ENCODE data around the gene ERC2. TPM values are rescaled to one million over a fixed set of nuclear protein-coding genes. Genes with fewer than 3 reads are reported as not detected.
"Not testable (repeated sequence)": the region's sequence is repeated elsewhere in the genome, so short reads cannot be mapped to it uniquely, and the experiment has no call there.

The ERC2 gene
- polyA plus RNA-seq, 3 donors from 2014 or later: not detected

- Mint-ChIP-seq H3K4me1 (no peaks in the 10 kb centered on the region), H3K4me3 (no peak overlapping the region), H3K27me3 (ENCODE audit: low read depth in 3 of 3) (peaks cover 0 to 6% (median 0%) of the 10 kb centered on the region in 3 donors), H3K36me3 (no peaks in the 10 kb centered on the region), H3K27ac (no peak overlapping the region), H3K9me3 (no peaks in the 10 kb centered on the region)
- no peak for DNase-seq
These were observed 419.3 kb downstream of the ERC2 start for GRCh38 chr3:56048946-56049345.

GRCh38 chr3:56048331-56048730 is 419.9 kb downstream of the ERC2 start:
- H3K9me3 Mint-ChIP-seq: no peaks in the 10 kb centered on the region
- peaks cover 0 to 6% (median 0%) of the 10 kb centered on the region in 3 donors for H3K27me3 Mint-ChIP-seq (ENCODE audit: low read depth in 3 of 3)
- H3K4me3 Mint-ChIP-seq: no peak overlapping the region

GRCh38 chr3:56042326-56042951 is 425.8 kb downstream of the ERC2 start:
- Mint-ChIP-seq H3K4me3 (no peak overlapping the region), H3K4me1 (no peaks in the 10 kb centered on the region), H3K9me3 (peaks cover 1 to 29% (median 5%) of the 10 kb centered on the region in 6 donors), H3K27ac (no peak overlapping the region), H3K27me3 (ENCODE audit: low read depth in 3 of 3) (peaks cover 0 to 2% (median 0%) of the 10 kb centered on the region in 3 donors), H3K36me3 (no peaks in the 10 kb centered on the region)
- no peak for DNase-seq

More at GRCh38 chr3:56048331-56048730, 419.9 kb downstream of the ERC2 start:
- no peak for DNase-seq
- Mint-ChIP-seq H3K4me1 (no peaks in the 10 kb centered on the region), H3K36me3 (no peaks in the 10 kb centered on the region), H3K27ac (no peak overlapping the region)

- DNase-seq: no peak
- H3K27me3 Mint-ChIP-seq (ENCODE audit: low read depth in 3 of 3): peaks cover 0 to 2% (median 2%) of the 10 kb centered on the region in 3 donors
- no peaks in the 10 kb centered on the region for H3K4me1 Mint-ChIP-seq
- no peak overlapping the region for H3K4me3 Mint-ChIP-seq
- no peaks in the 10 kb centered on the region for H3K36me3 Mint-ChIP-seq
- no peak overlapping the region for H3K27ac Mint-ChIP-seq
- H3K9me3 Mint-ChIP-seq: peaks cover 0 to 6% (median 3%) of the 10 kb centered on the region in 6 donors
These were observed 442.9 kb downstream of the ERC2 start for GRCh38 chr3:56025326-56025725.

- H3K36me3 Mint-ChIP-seq: no peaks in the 10 kb centered on the region
- no peak overlapping the region for H3K27ac Mint-ChIP-seq
- no peaks in the 10 kb centered on the region for H3K4me1 Mint-ChIP-seq
- H3K9me3 Mint-ChIP-seq: peaks cover 0 to 7% (median 3%) of the 10 kb centered on the region in 6 donors
- H3K4me3 Mint-ChIP-seq: no peak overlapping the region
- peaks cover 2% of the 10 kb centered on the region in 3 donors for H3K27me3 Mint-ChIP-seq (ENCODE audit: low read depth in 3 of 3)
- DNase-seq: no peak
These were observed 444.7 kb downstream of the ERC2 start for GRCh38 chr3:56023546-56023945.

GRCh38 chr3:56022619-56023018 is 445.6 kb downstream of the ERC2 start:
- no peaks in the 10 kb centered on the region for H3K36me3 Mint-ChIP-seq
- H3K4me3 Mint-ChIP-seq: no peak overlapping the region
- H3K9me3 Mint-ChIP-seq: peaks cover 0 to 8% (median 3%) of the 10 kb centered on the region in 6 donors
- no peak overlapping the region for H3K27ac Mint-ChIP-seq
- DNase-seq: no peak
- H3K4me1 Mint-ChIP-seq: no peaks in the 10 kb centered on the region
- peaks cover 2 to 4% (median 2%) of the 10 kb centered on the region in 3 donors for H3K27me3 Mint-ChIP-seq (ENCODE audit: low read depth in 3 of 3)

GRCh38 chr3:56019490-56020146 is 448.6 kb downstream of the ERC2 start:
- no peaks in the 10 kb centered on the region for H3K4me1 Mint-ChIP-seq
- H3K27me3 Mint-ChIP-seq (ENCODE audit: low read depth in 3 of 3): peaks cover 2 to 4% (median 4%) of the 10 kb centered on the region in 3 donors
- DNase-seq: no peak
- no peak overlapping the region for H3K4me3 Mint-ChIP-seq
- no peaks in the 10 kb centered on the region for H3K36me3 Mint-ChIP-seq
- H3K27ac Mint-ChIP-seq: no peak overlapping the region
- peaks cover 3 to 12% (median 9%) of the 10 kb centered on the region in 6 donors for H3K9me3 Mint-ChIP-seq

- not testable (repeated sequence) for H3K36me3 Mint-ChIP-seq; H3K4me1 Mint-ChIP-seq; H3K27me3 Mint-ChIP-seq (ENCODE audit: low read depth in 3 of 3); H3K27ac Mint-ChIP-seq; H3K4me3 Mint-ChIP-seq; DNase-seq
- peaks cover 3 to 12% (median 6%) of the 10 kb centered on the region in 6 donors for H3K9me3 Mint-ChIP-seq
These were observed 452.9 kb downstream of the ERC2 start for GRCh38 chr3:56015374-56015773.

GRCh38 chr3:56012721-56013120 is 455.5 kb downstream of the ERC2 start:
- H3K36me3 Mint-ChIP-seq: no peaks in the 10 kb centered on the region
- H3K4me3 Mint-ChIP-seq: no peak overlapping the region
- no peak overlapping the region for H3K27ac Mint-ChIP-seq
- DNase-seq: no peak
- peaks cover 0 to 1% (median 0%) of the 10 kb centered on the region in 3 donors for H3K27me3 Mint-ChIP-seq (ENCODE audit: low read depth in 3 of 3)
- H3K4me1 Mint-ChIP-seq: no peaks in the 10 kb centered on the region
- peaks cover 3 to 9% (median 6%) of the 10 kb centered on the region in 6 donors for H3K9me3 Mint-ChIP-seq

GRCh38 chr3:56005196-56005805 is 463.0 kb downstream of the ERC2 start:
- peaks cover 0 to 6% (median 0%) of the 10 kb centered on the region in 6 donors for H3K9me3 Mint-ChIP-seq
- peaks cover 0 to 2% (median 0%) of the 10 kb centered on the region in 3 donors for H3K27me3 Mint-ChIP-seq (ENCODE audit: low read depth in 3 of 3)
- no peaks in the 10 kb centered on the region for H3K4me1 Mint-ChIP-seq
- no peak overlapping the region for H3K27ac Mint-ChIP-seq
- no peaks in the 10 kb centered on the region for H3K36me3 Mint-ChIP-seq
- DNase-seq: no peak
- H3K4me3 Mint-ChIP-seq: no peak overlapping the region

- H3K4me3 Mint-ChIP-seq: no peak overlapping the region
- H3K9me3 Mint-ChIP-seq: peaks cover 0 to 8% (median under 1%) of the 10 kb centered on the region in 6 donors
- no peak for DNase-seq
- peaks cover 0 to 2% (median 0%) of the 10 kb centered on the region in 3 donors for H3K27me3 Mint-ChIP-seq (ENCODE audit: low read depth in 3 of 3)
- no peaks in the 10 kb centered on the region for H3K36me3 Mint-ChIP-seq
- no peak overlapping the region for H3K27ac Mint-ChIP-seq
- no peaks in the 10 kb centered on the region for H3K4me1 Mint-ChIP-seq
These were observed 465.1 kb downstream of the ERC2 start for GRCh38 chr3:56003129-56003528.

GRCh38 chr3:56001991-56002390 is 466.3 kb downstream of the ERC2 start:
- no peak overlapping the region for H3K4me3 Mint-ChIP-seq
- peaks cover 0 to 9% (median under 1%) of the 10 kb centered on the region in 6 donors for H3K9me3 Mint-ChIP-seq
- H3K27ac Mint-ChIP-seq: no peak overlapping the region
- DNase-seq: no peak
- H3K27me3 Mint-ChIP-seq (ENCODE audit: low read depth in 3 of 3): peaks cover 0 to 2% (median 2%) of the 10 kb centered on the region in 3 donors
- H3K4me1 Mint-ChIP-seq: no peaks in the 10 kb centered on the region
- H3K36me3 Mint-ChIP-seq: peaks cover 0 to 4% (median 0%) of the 10 kb centered on the region in 3 donors

GRCh38 chr3:56001537-56001936 is 466.7 kb downstream of the ERC2 start:
- Mint-ChIP-seq H3K9me3 (peaks cover 0 to 9% (median under 1%) of the 10 kb centered on the region in 6 donors), H3K4me3 (no peak overlapping the region), H3K4me1 (no peaks in the 10 kb centered on the region), H3K27ac (no peak overlapping the region), H3K27me3 (ENCODE audit: low read depth in 3 of 3) (peaks cover 0 to 2% (median 2%) of the 10 kb centered on the region in 3 donors), H3K36me3 (peaks cover 0 to 4% (median 0%) of the 10 kb centered on the region in 3 donors)
- no peak for DNase-seq

- Mint-ChIP-seq H3K9me3 (peaks cover 0 to 5% (median 0%) of the 10 kb centered on the region in 6 donors), H3K27ac (no peak overlapping the region), H3K27me3 (ENCODE audit: low read depth in 3 of 3) (no peaks in the 10 kb centered on the region), H3K4me1 (no peaks in the 10 kb centered on the region), H3K36me3 (no peaks in the 10 kb centered on the region), H3K4me3 (no peak overlapping the region)
- DNase-seq: no peak
These were observed 478.9 kb downstream of the ERC2 start for GRCh38 chr3:55989366-55989765.
